HEK293 (cell line): ENCODE data around the gene ZCCHC24.

ENCODE experiments used
- CTCF ChIP-seq: fragments of 450-650 bp; formaldehyde crosslinking; IDR thresholded peaks from 2 replicates; pipeline ENCODE4 v1.5.1; 2016; ENCODE audit warnings: missing biosample characterization, missing genetic modification characterization
- KLF10 ChIP-seq: fragments of 450-650 bp; IDR thresholded peaks from 2 replicates; pipeline ENCODE4 v1.5.1; 2018; ENCODE audit warnings: missing biosample characterization, mild to moderate bottlenecking, missing genetic modification characterization
- MYNN ChIP-seq: fragments of 450-650 bp; formaldehyde crosslinking; IDR thresholded peaks from 2 replicates; pipeline ENCODE4 v1.5.1; 2016; ENCODE audit warnings: missing biosample characterization, missing genetic modification characterization, borderline replicate concordance
- REST ChIP-seq: fragments of 450-650 bp; formaldehyde crosslinking; IDR thresholded peaks from 2 replicates; pipeline ENCODE4 v1.5.1; 2016; ENCODE audit warnings: missing biosample characterization, missing genetic modification characterization
- SP2 ChIP-seq: fragments of 450-650 bp; formaldehyde crosslinking; IDR thresholded peaks from 2 replicates; pipeline ENCODE4 v1.5.1; 2016; ENCODE audit warnings: missing biosample characterization, missing genetic modification characterization
- YY1 ChIP-seq: fragments of 450-650 bp; formaldehyde crosslinking; IDR thresholded peaks from 2 replicates; pipeline ENCODE4 v1.5.1; 2018; ENCODE audit warnings: missing biosample characterization, missing genetic modification characterization
- ZBTB1 ChIP-seq: fragments of 450-650 bp; formaldehyde crosslinking; IDR thresholded peaks from 2 replicates; pipeline ENCODE4 v1.5.1; 2016; ENCODE audit warnings: missing biosample characterization, missing genetic modification characterization
- ZNF624 ChIP-seq: fragments of 450-650 bp; formaldehyde crosslinking; IDR thresholded peaks from 2 replicates; pipeline ENCODE4 v1.5.1; 2017; ENCODE audit warnings: missing biosample characterization, missing genetic modification characterization
- ZNF629 ChIP-seq: fragments of 450-650 bp; formaldehyde crosslinking; IDR thresholded peaks from 2 replicates; pipeline ENCODE4 v1.5.1; 2017; ENCODE audit warnings: missing biosample characterization, missing genetic modification characterization
- ZNF76 ChIP-seq: fragments of 450-650 bp; formaldehyde crosslinking; IDR thresholded peaks from 2 replicates; pipeline ENCODE4; 2016; ENCODE audit warnings: low read depth, missing biosample characterization, missing genetic modification characterization, borderline replicate concordance

- no peak for TF ChIP-seq SP2
- TF ChIP-seq ZNF624 (tag by site-specific recombination) = no peak
- TF ChIP-seq MYNN (tag by site-specific recombination) = no peak
- no peak for TF ChIP-seq ZBTB1 (tag by site-specific recombination)
- TF ChIP-seq CTCF = no peak
- TF ChIP-seq KLF10 (tag by site-specific recombination) = no peak
- TF ChIP-seq ZNF76 (tag by site-specific recombination) = no peak
- TF ChIP-seq YY1 = no peak
- no peak for TF ChIP-seq ZNF629 (tag by site-specific recombination)
- TF ChIP-seq REST (tag by site-specific recombination) = no peak
Measured at GRCh38 chr10:79472951-79473350, 27.5 kb upstream of the ZCCHC24 start.
